Hepatocyte (in vitro differentiated cells): Measurements from ENCODE around the gene SGSM2. TPM values are rescaled to one million over a fixed set of nuclear protein-coding genes. Genes with fewer than 3 reads are reported as not detected.

ENCODE experiments used
- DNase-seq: peaks from one replicate; pipeline ENCODE4 v3.0.0-alpha.2; 2016; ENCODE audit warnings: low spot score
- H2AFZ ChIP-seq: fragments of 200-600 bp; sonication (generic); 2 replicates; pipeline ENCODE4 v1.6.0; 2016; ENCODE audit warnings: antibody characterized with exemption, mild to moderate bottlenecking
- H3K27ac ChIP-seq: fragments of 200-600 bp; sonication (generic); 2 replicates; pipeline ENCODE4 v1.5.1; 2016; ENCODE audit warnings: mild to moderate bottlenecking
- H3K27me3 ChIP-seq: fragments of 200-600 bp; sonication (generic); 2 replicates; pipeline ENCODE4 v1.6.1; 2016
- H3K36me3 ChIP-seq: fragments of 200-600 bp; sonication (generic); replicated peaks from 2 replicates; pipeline ENCODE4 v1.5.1; 2016; ENCODE audit warnings: low read depth; ENCODE audit not compliant: insufficient read depth
- H3K4me1 ChIP-seq: fragments of 200-600 bp; sonication (generic); 2 replicates; pipeline ENCODE4 v1.5.1; 2016; ENCODE audit warnings: mild to moderate bottlenecking, moderate library complexity; ENCODE audit not compliant: insufficient read depth
- H3K4me2 ChIP-seq: fragments of 200-600 bp; sonication (generic); 2 replicates; pipeline ENCODE4 v1.6.0; 2016
- H3K4me3 ChIP-seq: fragments of 200-600 bp; sonication (generic); 2 replicates; pipeline ENCODE4 v1.5.1; 2016; ENCODE audit warnings: mild to moderate bottlenecking
- H3K79me2 ChIP-seq: fragments of 200-600 bp; sonication (generic); 2 replicates; pipeline ENCODE4 v1.6.0; 2017; ENCODE audit warnings: mild to moderate bottlenecking
- H3K9me2 ChIP-seq: fragments of 200-600 bp; sonication (generic); replicated peaks from 2 replicates; pipeline ENCODE4 v1.6.0; 2017; ENCODE audit warnings: mild to moderate bottlenecking; ENCODE audit not compliant: insufficient read depth
- H3K9me3 ChIP-seq: fragments of 200-600 bp; sonication (generic); 2 replicates; pipeline ENCODE4 v1.5.1; 2016; ENCODE audit warnings: low read depth, mild to moderate bottlenecking
- H4K20me1 ChIP-seq: fragments of 200-600 bp; sonication (generic); 2 replicates; pipeline ENCODE4 v1.6.0; 2016; ENCODE audit warnings: mild to moderate bottlenecking; ENCODE audit not compliant: insufficient read depth, poor library complexity, severe bottlenecking
- EZH2 ChIP-seq: fragments of 200-600 bp; sonication (generic); IDR thresholded peaks from 2 replicates; pipeline ENCODE4 v1.6.1; 2016; ENCODE audit warnings: antibody characterized with exemption, mild to moderate bottlenecking, borderline replicate concordance
- EZH2phosphoT487 ChIP-seq: fragments of 200-600 bp; sonication (generic); IDR thresholded peaks from one replicate; pipeline ENCODE4 v1.6.1; 2018; ENCODE audit warnings: antibody characterized with exemption, mild to moderate bottlenecking, low read depth, moderate library complexity; ENCODE audit not compliant: unreplicated experiment, severe bottlenecking
- WGBS: methylation state at CpG from one replicate; pipeline ENCODE4 v1.1.6; 2016; ENCODE audit warnings: low lambda C conversion rate; ENCODE audit errors: missing lambda C conversion rate; 5-methylcytosine and 5-hydroxymethylcytosine counted together
- polyA plus RNA-seq: library from polyadenylated mRNA; unstranded; fragments of >200 nt; fragmentation: Nextera tagmentation; extraction: Ambion mirVana; gene quantifications from 2 replicates; pipeline ENCODE4 v1.2.1, GENCODE V29; 2016
- total RNA-seq: library from RNA; depleted of rRNA; stranded (reverse); fragments of >200 nt; gene quantifications from 2 replicates; pipeline ENCODE4 v1.2.3, GENCODE V29; 2014
- TF ChIP-seq, protein P1 (sequence below): fragments of 200-600 bp; sonication (generic); IDR thresholded peaks from 2 replicates; pipeline ENCODE4 v1.5.1; 2016; ENCODE audit warnings: antibody characterized with exemption, mild to moderate bottlenecking; ENCODE audit not compliant: poor library complexity

The SGSM2 gene
- total and polyA plus RNA-seq, 2 experiments from 2014 or later, result 22.2 to 34.9 TPM

- no peaks in the 10 kb centered on the region for H3K27me3 ChIP-seq
- peaks cover 29% of the 10 kb centered on the region for H4K20me1 ChIP-seq
- 75% methylated on average over 20 of the region's 28 CpGs for WGBS
- H3K36me3 ChIP-seq, result no peaks in the 10 kb centered on the region
- no peak overlapping the region for H3K4me3 ChIP-seq
- H3K9me3 ChIP-seq, result no peaks in the 10 kb centered on the region
- peaks cover 56% of the 10 kb centered on the region for H3K4me1 ChIP-seq
- peak; percentile 78 for DNase-seq
- no peak overlapping the region for H2AFZ ChIP-seq
- H3K79me2 ChIP-seq, result peaks cover 64% of the 10 kb centered on the region
- H3K27ac ChIP-seq, result peak overlapping the region; percentile 99
- H3K9me2 ChIP-seq, result no peaks in the 10 kb centered on the region
- peak overlapping the region; percentile 95 for H3K4me2 ChIP-seq
- TF ChIP-seq, protein P1, sequence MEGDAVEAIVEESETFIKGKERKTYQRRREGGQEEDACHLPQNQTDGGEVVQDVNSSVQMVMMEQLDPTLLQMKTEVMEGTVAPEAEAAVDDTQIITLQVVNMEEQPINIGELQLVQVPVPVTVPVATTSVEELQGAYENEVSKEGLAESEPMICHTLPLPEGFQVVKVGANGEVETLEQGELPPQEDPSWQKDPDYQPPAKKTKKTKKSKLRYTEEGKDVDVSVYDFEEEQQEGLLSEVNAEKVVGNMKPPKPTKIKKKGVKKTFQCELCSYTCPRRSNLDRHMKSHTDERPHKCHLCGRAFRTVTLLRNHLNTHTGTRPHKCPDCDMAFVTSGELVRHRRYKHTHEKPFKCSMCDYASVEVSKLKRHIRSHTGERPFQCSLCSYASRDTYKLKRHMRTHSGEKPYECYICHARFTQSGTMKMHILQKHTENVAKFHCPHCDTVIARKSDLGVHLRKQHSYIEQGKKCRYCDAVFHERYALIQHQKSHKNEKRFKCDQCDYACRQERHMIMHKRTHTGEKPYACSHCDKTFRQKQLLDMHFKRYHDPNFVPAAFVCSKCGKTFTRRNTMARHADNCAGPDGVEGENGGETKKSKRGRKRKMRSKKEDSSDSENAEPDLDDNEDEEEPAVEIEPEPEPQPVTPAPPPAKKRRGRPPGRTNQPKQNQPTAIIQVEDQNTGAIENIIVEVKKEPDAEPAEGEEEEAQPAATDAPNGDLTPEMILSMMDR, result peak; percentile 12
- no peak for TF ChIP-seq EZH2phosphoT487
Observed at GRCh38 chr17:2395258-2396181, 58.2 kb downstream of the SGSM2 start.

DNA sequence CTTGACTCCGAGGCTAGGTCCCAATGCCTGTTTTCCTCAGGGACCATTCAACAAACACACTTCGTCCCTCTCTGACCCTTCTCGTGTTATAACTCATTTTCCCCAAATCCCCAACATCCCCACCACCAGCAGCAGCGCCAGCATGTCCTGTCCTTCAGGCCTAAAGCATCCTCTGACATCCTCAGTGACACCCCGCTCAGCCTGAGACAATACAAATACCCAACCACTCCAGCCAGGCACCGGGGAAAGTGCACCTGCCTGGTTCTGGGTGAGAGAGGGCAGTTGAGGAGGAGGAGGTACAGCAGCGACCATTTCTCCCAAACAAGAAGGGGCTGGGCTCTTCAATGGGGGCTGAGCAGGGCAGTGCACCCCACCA is 58.9 kb downstream of the SGSM2 start:
- Histone ChIP-seq H3K9me3 (no peaks in the 10 kb centered on the region), H3K27me3 (no peaks in the 10 kb centered on the region), H3K4me1 (peaks cover 56% of the 10 kb centered on the region), H3K4me2 (peak overlapping the region; percentile 95), H3K27ac (peak overlapping the region; percentile 99), H2AFZ (no peak overlapping the region), H3K79me2 (peaks cover 59% of the 10 kb centered on the region), H3K4me3 (peak overlapping the region; percentile 1), H4K20me1 (peaks cover 24% of the 10 kb centered on the region), H3K36me3 (no peaks in the 10 kb centered on the region), H3K9me2 (no peaks in the 10 kb centered on the region)
- 53% methylated on average over 7 of the region's 7 CpGs for WGBS
- DNase-seq, result no peak
- TF ChIP-seq EZH2, result no peak
- TF ChIP-seq, protein P1, result no peak
- TF ChIP-seq EZH2phosphoT487, result no peak

- peaks cover 51% of the 10 kb centered on the region for H3K4me1 ChIP-seq
- peak; percentile 97 for DNase-seq
- WGBS, result 6% methylated on average over 34 of the region's 34 CpGs
- H3K36me3 ChIP-seq, result no peaks in the 10 kb centered on the region
- no peak overlapping the region for H2AFZ ChIP-seq
- H3K27me3 ChIP-seq, result no peaks in the 10 kb centered on the region
- H3K9me2 ChIP-seq, result no peaks in the 10 kb centered on the region
- H3K27ac ChIP-seq, result peak overlapping the region; percentile 99
- H3K9me3 ChIP-seq, result no peaks in the 10 kb centered on the region
- H4K20me1 ChIP-seq, result peaks cover 18% of the 10 kb centered on the region
- H3K79me2 ChIP-seq, result peaks cover 54% of the 10 kb centered on the region
- H3K4me2 ChIP-seq, result peak overlapping the region; percentile 95
- TF ChIP-seq EZH2 (no peak), EZH2phosphoT487 (no peak)
- TF ChIP-seq, protein P1, result no peak
- peak overlapping the region; percentile 1 for H3K4me3 ChIP-seq
Observed at GRCh38 chr17:2396568-2397246, 59.4 kb downstream of the SGSM2 start.
